A673 (cell line): ENCODE measurements around the gene PIPOX. TPM values are rescaled to one million over a fixed set of nuclear protein-coding genes. Genes with fewer than 3 reads are reported as not detected.

Experiments
- BruUV-seq: library from RNA; stranded (reverse); fragments of 400-500 nt; replicated peaks from 2 replicates; lab custom pipeline; 2021; lab: Mats Ljungman, UMichigan
- CTCF ChIA-PET: fragments of 300-600 bp; sonication (Branson Sonifier 250); formaldehyde crosslinking; loops from one replicate; lab custom pipeline; 2022; ENCODE audit warnings: antibody characterized with exemption; lab: Charles Lee
- POLR2A ChIA-PET: fragments of 300-600 bp; sonication (Branson Sonifier 250); formaldehyde crosslinking; loops from one replicate; lab custom pipeline; 2022; ENCODE audit warnings: antibody characterized with exemption; ENCODE audit not compliant: low non-redundant PET; lab: Charles Lee
- DNase-seq: peaks from one replicate; pipeline ENCODE4 v3.0.0-alpha.2; 2015; ENCODE audit warnings: low spot score
- H3K27ac ChIP-seq: fragments of 200-600 bp; sonication (generic); 2 replicates; pipeline ENCODE4 v1.5.1; 2016; ENCODE audit warnings: mixed run types, low read depth, mild to moderate bottlenecking, mixed read lengths, antibody characterized with exemption, low read length; ENCODE audit not compliant: poor library complexity, severe bottlenecking
- H3K27me3 ChIP-seq: fragments of 200-600 bp; sonication (generic); replicated peaks from 2 replicates; pipeline ENCODE4 v1.6.1; 2017; ENCODE audit warnings: mixed run types, low read depth, mild to moderate bottlenecking, mixed read lengths, antibody characterized with exemption, low read length; ENCODE audit not compliant: insufficient read depth, poor library complexity
- H3K36me3 ChIP-seq: fragments of 200-600 bp; sonication (generic); 2 replicates; pipeline ENCODE4 v1.6.1; 2016; ENCODE audit warnings: mixed run types, mild to moderate bottlenecking, mixed read lengths, antibody characterized with exemption, low read length; ENCODE audit not compliant: insufficient read depth, poor library complexity, severe bottlenecking
- H3K4me1 ChIP-seq: fragments of 200-600 bp; sonication (generic); 2 replicates; pipeline ENCODE4 v1.6.1; 2017; ENCODE audit warnings: mixed run types, mild to moderate bottlenecking, mixed read lengths, antibody characterized with exemption, low read length; ENCODE audit not compliant: insufficient read depth, poor library complexity, severe bottlenecking
- H3K4me3 ChIP-seq: fragments of 200-600 bp; sonication (generic); 2 replicates; pipeline ENCODE4 v1.5.1; 2016; ENCODE audit warnings: low read depth, mixed run types, mild to moderate bottlenecking, mixed read lengths, low read length; ENCODE audit not compliant: poor library complexity, severe bottlenecking
- H3K9me3 ChIP-seq: fragments of 200-600 bp; sonication (generic); 2 replicates; pipeline ENCODE4 v1.6.1; 2016; ENCODE audit warnings: mixed run types, low read depth, mild to moderate bottlenecking, mixed read lengths, antibody characterized with exemption, low read length; ENCODE audit not compliant: poor library complexity, severe bottlenecking
- EZH2 ChIP-seq: fragments of 200-600 bp; sonication (generic); IDR thresholded peaks from 2 replicates; pipeline ENCODE4 v1.6.1; 2017; ENCODE audit warnings: borderline replicate concordance, low read depth, mild to moderate bottlenecking, mixed read lengths, antibody characterized with exemption, low read length; ENCODE audit not compliant: poor library complexity, severe bottlenecking
- intact Hi-C: fragments of 100-400 bp; cut with micrococcal nuclease; formaldehyde crosslinking; loops from one replicate; pipeline ENCODE4 v1.10.0; 2022; ENCODE audit not compliant: unreplicated experiment
- total RNA-seq: library from RNA; stranded (reverse); gene quantifications from 2 replicates; pipeline ENCODE4 v1.2.3, GENCODE V29; 2021
- TF ChIP-seq, protein P1 (sequence below): fragments of 300-800, 200-600 bp; sonication (generic); conservative IDR thresholded peaks from 2 replicates; pipeline ENCODE4 v1.5.1; 2017; ENCODE audit warnings: low read depth, mild to moderate bottlenecking, antibody characterized with exemption, low read length, moderate library complexity, mixed read lengths

The PIPOX gene
- total RNA-seq, 1 experiment from 2014 or later: 8.8 TPM

DNA sequence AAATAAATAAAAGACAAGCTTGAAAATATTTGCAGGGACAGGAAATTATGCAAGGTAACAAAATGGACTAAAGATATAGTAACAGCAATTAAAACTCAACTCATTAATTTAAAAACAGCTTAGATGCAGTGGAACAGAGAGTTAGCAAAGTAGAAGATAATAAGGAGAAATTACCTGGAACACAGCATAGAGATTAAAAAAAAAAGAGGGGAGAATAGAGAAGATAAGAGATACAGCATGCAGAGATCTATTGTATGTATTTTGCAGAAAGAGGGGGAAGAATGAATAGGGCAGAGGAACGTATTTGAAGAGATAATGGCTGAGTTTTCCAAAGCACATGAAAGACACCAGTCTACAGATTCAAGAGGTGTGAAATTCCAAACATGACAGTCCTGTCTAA lies 8.4 kb upstream of the PIPOX start:
- no peak overlapping the region for H3K27ac ChIP-seq
- TF ChIP-seq, protein P1, sequence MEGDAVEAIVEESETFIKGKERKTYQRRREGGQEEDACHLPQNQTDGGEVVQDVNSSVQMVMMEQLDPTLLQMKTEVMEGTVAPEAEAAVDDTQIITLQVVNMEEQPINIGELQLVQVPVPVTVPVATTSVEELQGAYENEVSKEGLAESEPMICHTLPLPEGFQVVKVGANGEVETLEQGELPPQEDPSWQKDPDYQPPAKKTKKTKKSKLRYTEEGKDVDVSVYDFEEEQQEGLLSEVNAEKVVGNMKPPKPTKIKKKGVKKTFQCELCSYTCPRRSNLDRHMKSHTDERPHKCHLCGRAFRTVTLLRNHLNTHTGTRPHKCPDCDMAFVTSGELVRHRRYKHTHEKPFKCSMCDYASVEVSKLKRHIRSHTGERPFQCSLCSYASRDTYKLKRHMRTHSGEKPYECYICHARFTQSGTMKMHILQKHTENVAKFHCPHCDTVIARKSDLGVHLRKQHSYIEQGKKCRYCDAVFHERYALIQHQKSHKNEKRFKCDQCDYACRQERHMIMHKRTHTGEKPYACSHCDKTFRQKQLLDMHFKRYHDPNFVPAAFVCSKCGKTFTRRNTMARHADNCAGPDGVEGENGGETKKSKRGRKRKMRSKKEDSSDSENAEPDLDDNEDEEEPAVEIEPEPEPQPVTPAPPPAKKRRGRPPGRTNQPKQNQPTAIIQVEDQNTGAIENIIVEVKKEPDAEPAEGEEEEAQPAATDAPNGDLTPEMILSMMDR: no peak
- TF ChIP-seq EZH2: no peak
- ChIA-PET POLR2A (no interaction called here), CTCF (no interaction called here)
- H3K9me3 ChIP-seq: peaks cover 9% of the 10 kb centered on the region
- peaks cover 38% of the 10 kb centered on the region for H3K4me1 ChIP-seq
- intact Hi-C loops: no loop called here
- H3K36me3 ChIP-seq: no peaks in the 10 kb centered on the region
- DNase-seq: no peak
- no peaks in the 10 kb centered on the region for H3K27me3 ChIP-seq
- BruUV-seq: no TSS peak
- H3K4me3 ChIP-seq: no peak overlapping the region

DNA sequence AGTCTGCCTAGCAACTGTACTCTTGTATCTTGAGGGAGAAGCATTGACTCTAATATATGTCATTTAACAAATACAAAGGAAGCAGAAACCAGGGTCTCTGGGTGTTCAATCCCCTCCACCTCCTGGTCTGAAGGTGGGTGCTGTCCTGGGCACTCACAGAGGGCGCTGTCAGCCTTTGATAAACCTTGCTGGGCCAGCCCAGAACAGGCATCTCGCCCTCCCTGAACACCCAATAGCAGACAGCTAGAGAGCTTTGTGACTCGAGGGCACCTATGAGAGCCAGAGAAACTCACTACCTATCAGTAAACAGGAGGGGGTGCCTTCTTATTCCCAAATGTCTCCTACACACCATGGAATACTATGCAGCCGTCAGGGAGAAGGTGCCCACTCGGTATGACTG lies 6.4 kb upstream of the PIPOX start:
- peaks cover 50% of the 10 kb centered on the region for H3K4me1 ChIP-seq
- no TSS peak for BruUV-seq
- ChIA-PET CTCF (no interaction called here), POLR2A (no interaction called here)
- no peak overlapping the region for H3K4me3 ChIP-seq
- DNase-seq: no peak
- H3K27ac ChIP-seq: no peak overlapping the region
- peaks cover 9% of the 10 kb centered on the region for H3K9me3 ChIP-seq
- no peaks in the 10 kb centered on the region for H3K36me3 ChIP-seq
- H3K27me3 ChIP-seq: no peaks in the 10 kb centered on the region
- TF ChIP-seq EZH2: no peak
- TF ChIP-seq, protein P1: no peak
- intact Hi-C loops: no loop called here

DNA sequence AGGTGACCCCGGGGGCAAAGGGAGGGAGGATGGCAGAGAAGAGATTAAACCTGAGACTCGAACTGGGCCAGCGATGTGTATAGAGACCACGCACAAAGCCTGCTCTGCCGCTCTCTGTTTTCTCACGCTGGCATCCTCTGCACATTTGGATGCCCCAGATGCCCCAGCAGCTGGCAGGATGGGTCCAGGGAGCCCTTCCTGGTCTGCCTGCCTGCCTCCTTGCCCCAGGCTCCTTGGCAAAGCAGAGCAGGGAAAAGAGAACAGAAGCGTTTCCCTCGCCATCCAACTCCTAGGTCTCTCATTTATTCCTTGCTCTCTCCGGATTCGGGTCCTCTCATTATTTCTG lies 5.2 kb upstream of the PIPOX start:
- no peak for TF ChIP-seq EZH2
- TF ChIP-seq, protein P1: no peak
- intact Hi-C loops: no loop called here
- ChIA-PET CTCF (interaction anchor here (0.7 kb wide), 1 partner anchor 184 kb away, joined by 4 read pairs; no protein-coding TSS in a partner anchor), POLR2A (no interaction called here)
- no TSS peak for BruUV-seq
- no peaks in the 10 kb centered on the region for H3K27me3 ChIP-seq
- peaks cover 50% of the 10 kb centered on the region for H3K4me1 ChIP-seq
- H3K36me3 ChIP-seq: no peaks in the 10 kb centered on the region
- peaks cover 9% of the 10 kb centered on the region for H3K9me3 ChIP-seq
- peak overlapping the region; percentile 65 for H3K27ac ChIP-seq
- H3K4me3 ChIP-seq: no peak overlapping the region
- no peak for DNase-seq
